Liver (tissue), 9 donors: Measurements from ENCODE around the gene FOXP3. TPM values are rescaled to one million over a fixed set of nuclear protein-coding genes. Genes with fewer than 3 reads are reported as not detected.

ENCODE experiments used
- DNase-seq: peaks from one replicate; pipeline ENCODE4 v3.0.0-alpha.2; 2017; ENCODE audit warnings: low spot score
- H3K27ac ChIP-seq, 2 donors: one replicate each; pipeline ENCODE4 v1.7.0; 2013; ENCODE audit warnings: inconsistent platforms in 2 of 2, low read length in 2 of 2, control low read depth in 1 of 2, low read depth in 1 of 2, mild to moderate bottlenecking in 1 of 2
- H3K27me3 ChIP-seq, 4 donors: one replicate each; pipeline versions ENCODE4 v1.6.1 to v1.7.0; 2013; ENCODE audit warnings: low read length in 3 of 4, inconsistent platforms in 1 of 4, mild to moderate bottlenecking in 1 of 4, moderate library complexity in 1 of 4; ENCODE audit not compliant: control insufficient read depth in 4 of 4, insufficient read depth in 4 of 4
- H3K36me3 ChIP-seq, 4 donors: one replicate each; pipeline versions ENCODE4 v1.6.1 to v1.7.0; 2013; ENCODE audit warnings: low read length in 3 of 4, mild to moderate bottlenecking in 3 of 4, low read depth in 1 of 4, moderate library complexity in 1 of 4; ENCODE audit not compliant: control insufficient read depth in 4 of 4, insufficient read depth in 3 of 4
- H3K4me1 ChIP-seq, 4 donors: one replicate each; pipeline versions ENCODE4 v1.6.1 to v1.7.0; 2013; ENCODE audit warnings: low read length in 3 of 4, mild to moderate bottlenecking in 3 of 4, moderate library complexity in 1 of 4; ENCODE audit not compliant: control insufficient read depth in 4 of 4, insufficient read depth in 4 of 4
- H3K4me3 ChIP-seq, 3 donors: one replicate each; pipeline versions ENCODE4 v1.6.1 to v1.7.0; 2013; ENCODE audit warnings: low read length in 3 of 3, control low read depth in 1 of 3, low read depth in 1 of 3, mild to moderate bottlenecking in 1 of 3
- H3K9ac ChIP-seq, 2 donors: one replicate each; pipeline ENCODE4 v1.7.0; 2013; ENCODE audit warnings: low read length in 2 of 2, mild to moderate bottlenecking in 2 of 2, moderate library complexity in 2 of 2, control low read depth in 1 of 2, low read depth in 1 of 2
- H3K9me3 ChIP-seq, 4 donors: one replicate each; pipeline versions ENCODE4 v1.6.1 to v1.7.0; 2013; ENCODE audit warnings: low read length in 3 of 4; ENCODE audit not compliant: control insufficient read depth in 4 of 4
- EGR1 ChIP-seq, 2 donors: IDR thresholded peaks; 2 replicates each; pipeline ENCODE4 v1.6.1; 2016 to 2018; ENCODE audit warnings: antibody characterized with exemption in 2 of 2, low read depth in 2 of 2
- FOXA1 ChIP-seq: IDR thresholded peaks from 2 replicates; pipeline ENCODE4 v1.6.1; 2016; ENCODE audit warnings: antibody characterized with exemption
- FOXA2 ChIP-seq: IDR thresholded peaks from 2 replicates; pipeline ENCODE4 v1.6.1; 2016; ENCODE audit warnings: antibody characterized with exemption
- GABPA ChIP-seq, 2 donors: IDR thresholded peaks in 1 of 2; conservative IDR thresholded peaks in 1 of 2; 2 replicates each; pipeline ENCODE4 v1.6.1; 2016; ENCODE audit warnings: antibody characterized with exemption in 2 of 2, mild to moderate bottlenecking in 1 of 2, moderate library complexity in 1 of 2
- JUND ChIP-seq, 2 donors: IDR thresholded peaks; 2 replicates each; pipeline ENCODE4 v1.6.1; 2016; ENCODE audit warnings: antibody characterized with exemption in 2 of 2
- NR2F2 ChIP-seq: IDR thresholded peaks from 2 replicates; pipeline ENCODE4 v1.6.1; 2016; ENCODE audit warnings: antibody characterized with exemption
- RAD21 ChIP-seq, 2 donors: IDR thresholded peaks; 2 replicates each; pipeline ENCODE4 v1.6.1; 2016; ENCODE audit warnings: antibody characterized with exemption in 2 of 2, mild to moderate bottlenecking in 2 of 2
- RXRA ChIP-seq, 2 donors: IDR thresholded peaks; 2 replicates each; pipeline ENCODE4 v1.6.1; 2017 to 2018; ENCODE audit warnings: antibody characterized with exemption in 2 of 2, mild to moderate bottlenecking in 1 of 2
- SP1 ChIP-seq: IDR thresholded peaks from 2 replicates; pipeline ENCODE4 v1.6.1; 2018; ENCODE audit warnings: antibody characterized with exemption, mild to moderate bottlenecking
- TAF1 ChIP-seq: conservative IDR thresholded peaks from 2 replicates; pipeline ENCODE4 v1.6.1; 2016; ENCODE audit warnings: antibody characterized with exemption, mild to moderate bottlenecking
- YY1 ChIP-seq: IDR thresholded peaks from 2 replicates; pipeline ENCODE4 v1.6.1; 2016; ENCODE audit warnings: antibody characterized with exemption, mild to moderate bottlenecking
- WGBS: extraction: QIAGEN DNeasy Blood & Tissue Kit; methylation state at CpG from one replicate; pipeline ENCODE4 v1.1.7; 2013; 5-methylcytosine and 5-hydroxymethylcytosine counted together
- polyA plus RNA-seq, 2 donors: library from polyadenylated mRNA; stranded (reverse) in 1 of 2; unstranded in 1 of 2; fragments of 200-250 nt in 1 of 2; fragments of >200 nt in 1 of 2; fragmentation: Nextera tagmentation in 1 of 2; extraction: Ambion mirVana in 1 of 2; gene quantifications; one replicate each; pipeline versions ENCODE4 v1.2.1 to v1.2.3, GENCODE V29; 2013 to 2015
- total RNA-seq, 2 donors: library from RNA; depleted of rRNA; stranded (reverse); fragments of >200 nt; gene quantifications; one replicate each; pipeline ENCODE4 v1.2.3, GENCODE V29; 2014
- TF ChIP-seq, protein P1 (sequence below): IDR thresholded peaks from 2 replicates; pipeline ENCODE4 v1.6.1; 2016; ENCODE audit warnings: antibody characterized with exemption
- TF ChIP-seq, protein P2 (sequence below): IDR thresholded peaks from 2 replicates; pipeline ENCODE4 v1.6.1; 2016; ENCODE audit warnings: antibody characterized with exemption, mild to moderate bottlenecking
- TF ChIP-seq, protein P3 (sequence below): IDR thresholded peaks from 2 replicates; pipeline ENCODE4 v1.6.1; 2016; ENCODE audit warnings: antibody characterized with exemption
- TF ChIP-seq, protein P4 (sequence below): fragments of 150-350 bp; IDR thresholded peaks from 2 replicates; pipeline ENCODE4 v1.5.1; 2017; ENCODE audit warnings: improper control_type of control experiment, low read depth, low read length; ENCODE audit not compliant: missing input control
- donor health status: healthy.
- donor health status: healthy.
- donor health status: healthy.
- donor health status: healthy.
- donor health status: healthy.

FOXP3 gene
- total and polyA plus RNA-seq, 4 donors = 0.05 to 0.65 (median 0.19) TPM

DNA sequence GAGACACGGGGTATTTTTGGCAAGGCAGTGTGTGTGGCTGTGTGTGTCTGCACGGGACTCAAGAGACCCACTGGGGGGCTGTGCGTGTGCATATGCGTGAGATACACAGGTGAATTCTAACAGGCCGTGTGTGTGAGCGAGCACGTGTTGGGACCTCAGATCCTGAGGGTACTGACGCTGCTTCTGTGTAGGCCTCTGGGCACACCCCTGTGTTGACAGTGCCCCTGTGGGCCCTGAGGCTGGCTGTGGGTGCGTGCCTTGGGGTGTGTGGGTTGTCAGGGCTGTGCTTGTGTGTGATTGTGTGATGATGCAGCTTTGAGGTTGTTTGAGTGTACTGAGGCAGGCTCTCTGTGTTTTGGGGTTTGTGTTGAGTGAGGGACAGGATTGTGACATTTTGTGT, 13.9 kb downstream of the FOXP3 start:
- Histone ChIP-seq H3K9me3 (no peaks in the 10 kb centered on the region), H3K4me3 (no peak overlapping the region), H3K9ac (no peak overlapping the region), H3K27me3 (no peaks in the 10 kb centered on the region), H3K27ac (no peak overlapping the region), H3K4me1 (no peaks in the 10 kb centered on the region), H3K36me3 (peaks cover 0 to 6% (median 2%) of the 10 kb centered on the region in 4 donors)
- TF ChIP-seq NR2F2 = no peak
- TF ChIP-seq FOXA2 = no peak
- TF ChIP-seq, protein P1, sequence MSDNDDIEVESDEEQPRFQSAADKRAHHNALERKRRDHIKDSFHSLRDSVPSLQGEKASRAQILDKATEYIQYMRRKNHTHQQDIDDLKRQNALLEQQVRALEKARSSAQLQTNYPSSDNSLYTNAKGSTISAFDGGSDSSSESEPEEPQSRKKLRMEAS = no peak
- 97% methylated on average over 9 of the region's 9 CpGs for WGBS
- DNase-seq = no peak

DNA sequence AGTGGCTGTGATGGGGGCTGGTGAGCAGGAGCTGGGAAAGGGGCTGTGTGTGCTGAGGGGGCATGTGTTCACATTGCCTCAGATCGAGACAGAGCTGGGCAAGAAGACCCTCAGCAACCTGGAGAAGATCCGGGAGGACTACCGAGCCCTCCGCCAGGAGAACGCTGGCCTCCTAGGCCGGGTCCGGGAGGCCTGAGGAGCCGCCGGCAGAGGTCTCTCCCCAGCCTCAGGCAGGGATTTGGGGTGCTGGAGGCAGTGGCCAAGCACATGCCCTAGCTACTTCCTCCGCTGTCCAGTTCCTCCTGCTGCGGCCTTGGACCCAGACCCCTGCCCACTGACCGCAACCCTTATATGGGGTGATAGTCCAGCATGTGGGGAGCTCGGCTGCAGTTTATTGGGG, 14.4 kb downstream of the FOXP3 start:
- Histone ChIP-seq H3K27ac (no peak overlapping the region), H3K27me3 (no peaks in the 10 kb centered on the region), H3K4me3 (no peak overlapping the region), H3K9ac (no peak overlapping the region), H3K36me3 (peaks cover 0 to 6% (median 2%) of the 10 kb centered on the region in 4 donors), H3K4me1 (no peaks in the 10 kb centered on the region), H3K9me3 (no peaks in the 10 kb centered on the region)
- no peak for DNase-seq
- TF ChIP-seq, protein P2, sequence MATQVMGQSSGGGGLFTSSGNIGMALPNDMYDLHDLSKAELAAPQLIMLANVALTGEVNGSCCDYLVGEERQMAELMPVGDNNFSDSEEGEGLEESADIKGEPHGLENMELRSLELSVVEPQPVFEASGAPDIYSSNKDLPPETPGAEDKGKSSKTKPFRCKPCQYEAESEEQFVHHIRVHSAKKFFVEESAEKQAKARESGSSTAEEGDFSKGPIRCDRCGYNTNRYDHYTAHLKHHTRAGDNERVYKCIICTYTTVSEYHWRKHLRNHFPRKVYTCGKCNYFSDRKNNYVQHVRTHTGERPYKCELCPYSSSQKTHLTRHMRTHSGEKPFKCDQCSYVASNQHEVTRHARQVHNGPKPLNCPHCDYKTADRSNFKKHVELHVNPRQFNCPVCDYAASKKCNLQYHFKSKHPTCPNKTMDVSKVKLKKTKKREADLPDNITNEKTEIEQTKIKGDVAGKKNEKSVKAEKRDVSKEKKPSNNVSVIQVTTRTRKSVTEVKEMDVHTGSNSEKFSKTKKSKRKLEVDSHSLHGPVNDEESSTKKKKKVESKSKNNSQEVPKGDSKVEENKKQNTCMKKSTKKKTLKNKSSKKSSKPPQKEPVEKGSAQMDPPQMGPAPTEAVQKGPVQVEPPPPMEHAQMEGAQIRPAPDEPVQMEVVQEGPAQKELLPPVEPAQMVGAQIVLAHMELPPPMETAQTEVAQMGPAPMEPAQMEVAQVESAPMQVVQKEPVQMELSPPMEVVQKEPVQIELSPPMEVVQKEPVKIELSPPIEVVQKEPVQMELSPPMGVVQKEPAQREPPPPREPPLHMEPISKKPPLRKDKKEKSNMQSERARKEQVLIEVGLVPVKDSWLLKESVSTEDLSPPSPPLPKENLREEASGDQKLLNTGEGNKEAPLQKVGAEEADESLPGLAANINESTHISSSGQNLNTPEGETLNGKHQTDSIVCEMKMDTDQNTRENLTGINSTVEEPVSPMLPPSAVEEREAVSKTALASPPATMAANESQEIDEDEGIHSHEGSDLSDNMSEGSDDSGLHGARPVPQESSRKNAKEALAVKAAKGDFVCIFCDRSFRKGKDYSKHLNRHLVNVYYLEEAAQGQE = no peak
- no peak for TF ChIP-seq EGR1 (IDR thresholded peaks at IDR 0.05; ENCODE audit: low read depth in 2 of 2)
- TF ChIP-seq, protein P3, sequence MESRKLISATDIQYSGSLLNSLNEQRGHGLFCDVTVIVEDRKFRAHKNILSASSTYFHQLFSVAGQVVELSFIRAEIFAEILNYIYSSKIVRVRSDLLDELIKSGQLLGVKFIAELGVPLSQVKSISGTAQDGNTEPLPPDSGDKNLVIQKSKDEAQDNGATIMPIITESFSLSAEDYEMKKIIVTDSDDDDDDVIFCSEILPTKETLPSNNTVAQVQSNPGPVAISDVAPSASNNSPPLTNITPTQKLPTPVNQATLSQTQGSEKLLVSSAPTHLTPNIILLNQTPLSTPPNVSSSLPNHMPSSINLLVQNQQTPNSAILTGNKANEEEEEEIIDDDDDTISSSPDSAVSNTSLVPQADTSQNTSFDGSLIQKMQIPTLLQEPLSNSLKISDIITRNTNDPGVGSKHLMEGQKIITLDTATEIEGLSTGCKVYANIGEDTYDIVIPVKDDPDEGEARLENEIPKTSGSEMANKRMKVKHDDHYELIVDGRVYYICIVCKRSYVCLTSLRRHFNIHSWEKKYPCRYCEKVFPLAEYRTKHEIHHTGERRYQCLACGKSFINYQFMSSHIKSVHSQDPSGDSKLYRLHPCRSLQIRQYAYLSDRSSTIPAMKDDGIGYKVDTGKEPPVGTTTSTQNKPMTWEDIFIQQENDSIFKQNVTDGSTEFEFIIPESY = no peak
- TF ChIP-seq TAF1 = no peak
- TF ChIP-seq, protein P4, sequence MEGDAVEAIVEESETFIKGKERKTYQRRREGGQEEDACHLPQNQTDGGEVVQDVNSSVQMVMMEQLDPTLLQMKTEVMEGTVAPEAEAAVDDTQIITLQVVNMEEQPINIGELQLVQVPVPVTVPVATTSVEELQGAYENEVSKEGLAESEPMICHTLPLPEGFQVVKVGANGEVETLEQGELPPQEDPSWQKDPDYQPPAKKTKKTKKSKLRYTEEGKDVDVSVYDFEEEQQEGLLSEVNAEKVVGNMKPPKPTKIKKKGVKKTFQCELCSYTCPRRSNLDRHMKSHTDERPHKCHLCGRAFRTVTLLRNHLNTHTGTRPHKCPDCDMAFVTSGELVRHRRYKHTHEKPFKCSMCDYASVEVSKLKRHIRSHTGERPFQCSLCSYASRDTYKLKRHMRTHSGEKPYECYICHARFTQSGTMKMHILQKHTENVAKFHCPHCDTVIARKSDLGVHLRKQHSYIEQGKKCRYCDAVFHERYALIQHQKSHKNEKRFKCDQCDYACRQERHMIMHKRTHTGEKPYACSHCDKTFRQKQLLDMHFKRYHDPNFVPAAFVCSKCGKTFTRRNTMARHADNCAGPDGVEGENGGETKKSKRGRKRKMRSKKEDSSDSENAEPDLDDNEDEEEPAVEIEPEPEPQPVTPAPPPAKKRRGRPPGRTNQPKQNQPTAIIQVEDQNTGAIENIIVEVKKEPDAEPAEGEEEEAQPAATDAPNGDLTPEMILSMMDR = no peak
- no peak for TF ChIP-seq YY1
- no peak for TF ChIP-seq SP1
- no peak for TF ChIP-seq GABPA (IDR thresholded peaks at IDR 0.05 in 1 of 2, conservative IDR thresholded peaks at IDR 0.05 in 1 of 2)
- no peak for TF ChIP-seq RXRA (IDR thresholded peaks at IDR 0.05)
- TF ChIP-seq RAD21 (IDR thresholded peaks at IDR 0.05) = no peak
- TF ChIP-seq FOXA2 = no peak
- no peak for TF ChIP-seq FOXA1
- TF ChIP-seq JUND (IDR thresholded peaks at IDR 0.05) = no peak
- TF ChIP-seq, protein P1 = no peak
- WGBS = 97% methylated on average over 13 of the region's 13 CpGs
